Measurements from ENCODE around the gene NANOS3. TPM values are rescaled to one million over a fixed set of nuclear protein-coding genes. Genes with fewer than 3 reads are reported as not detected.
A peak's percentile ranks its signal among the peaks of the same experiment; 100 is the strongest.

The NANOS3 gene
- total and polyA plus RNA-seq, 9 of the 15 experiments (the other 6 are each of a cell fraction or from before 2014, with no cell fraction given) = not detected

DNA sequence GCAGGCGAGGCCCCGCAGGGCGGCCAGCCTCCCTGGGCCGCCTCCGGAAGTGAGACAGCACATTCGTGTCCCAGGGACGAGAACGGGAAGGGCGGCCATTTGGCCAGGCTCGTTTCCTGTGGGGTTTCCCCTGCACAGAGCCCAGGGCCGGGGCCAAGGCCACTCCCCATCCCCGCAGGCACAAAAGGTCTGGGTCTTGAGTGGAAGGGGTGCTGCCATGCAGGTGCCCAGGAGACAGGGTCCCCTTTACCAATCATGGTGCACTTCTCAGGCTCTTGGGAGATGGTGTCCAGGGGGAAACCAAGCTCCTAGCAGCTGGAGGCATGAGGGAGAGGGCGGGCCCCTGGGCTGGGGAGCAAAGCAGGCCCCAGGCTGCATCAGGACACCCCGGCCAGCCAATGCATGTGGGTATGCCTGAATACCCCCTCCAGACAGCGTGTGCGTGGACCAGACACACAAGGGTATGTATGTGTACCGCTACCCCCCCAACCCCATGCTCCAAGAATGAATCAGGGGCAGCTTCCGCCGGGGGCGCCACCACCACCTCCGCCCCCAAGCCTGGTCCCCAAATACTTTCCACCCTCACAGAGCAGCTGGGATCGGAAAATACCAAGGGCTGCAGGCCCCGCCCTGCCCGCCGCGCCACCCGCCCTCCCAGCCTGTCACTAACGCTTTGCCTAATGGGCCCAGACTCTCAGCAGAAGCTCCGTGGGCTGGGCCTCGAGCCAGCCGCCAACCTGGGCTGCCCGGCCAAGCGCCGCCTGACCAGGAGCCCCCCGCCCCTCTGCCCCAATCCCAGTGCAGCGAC lies 37.6 kb upstream of the NANOS3 start (continued):
- TF ChIP-seq RBM14 (IDR thresholded peaks at IDR 0.05; ENCODE audit: borderline replicate concordance, insufficient read depth, low read depth, low read length) = peak; percentile 67; the same call in 1 of the 2 replicates
- TF ChIP-seq EHMT2 (IDR thresholded peaks at IDR 0.05) = no peak
- TF ChIP-seq, protein P1, sequence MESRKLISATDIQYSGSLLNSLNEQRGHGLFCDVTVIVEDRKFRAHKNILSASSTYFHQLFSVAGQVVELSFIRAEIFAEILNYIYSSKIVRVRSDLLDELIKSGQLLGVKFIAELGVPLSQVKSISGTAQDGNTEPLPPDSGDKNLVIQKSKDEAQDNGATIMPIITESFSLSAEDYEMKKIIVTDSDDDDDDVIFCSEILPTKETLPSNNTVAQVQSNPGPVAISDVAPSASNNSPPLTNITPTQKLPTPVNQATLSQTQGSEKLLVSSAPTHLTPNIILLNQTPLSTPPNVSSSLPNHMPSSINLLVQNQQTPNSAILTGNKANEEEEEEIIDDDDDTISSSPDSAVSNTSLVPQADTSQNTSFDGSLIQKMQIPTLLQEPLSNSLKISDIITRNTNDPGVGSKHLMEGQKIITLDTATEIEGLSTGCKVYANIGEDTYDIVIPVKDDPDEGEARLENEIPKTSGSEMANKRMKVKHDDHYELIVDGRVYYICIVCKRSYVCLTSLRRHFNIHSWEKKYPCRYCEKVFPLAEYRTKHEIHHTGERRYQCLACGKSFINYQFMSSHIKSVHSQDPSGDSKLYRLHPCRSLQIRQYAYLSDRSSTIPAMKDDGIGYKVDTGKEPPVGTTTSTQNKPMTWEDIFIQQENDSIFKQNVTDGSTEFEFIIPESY (CRISPR knock-in tag; IDR thresholded peaks at IDR 0.05) = no peak; the same call in 1 of the 2 replicates
- TF ChIP-seq, protein P2, sequence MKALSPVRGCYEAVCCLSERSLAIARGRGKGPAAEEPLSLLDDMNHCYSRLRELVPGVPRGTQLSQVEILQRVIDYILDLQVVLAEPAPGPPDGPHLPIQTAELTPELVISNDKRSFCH (CRISPR knock-in tag; IDR thresholded peaks at IDR 0.05) = no peak
- TF ChIP-seq, protein P2 (tag; IDR thresholded peaks at IDR 0.05) = no peak
- TF ChIP-seq WHSC1 (IDR thresholded peaks at IDR 0.05; ENCODE audit: low read length) = no peak
- TF ChIP-seq HNRNPL (IDR thresholded peaks at IDR 0.05; ENCODE audit: low read depth, low read length) = peak; percentile 79
- TF ChIP-seq ZNF431 (CRISPR knock-in tag; IDR thresholded peaks at IDR 0.05) = no peak
- TF ChIP-seq SMAD1 (IDR thresholded peaks at IDR 0.05; ENCODE audit: low read depth, low read length, partially characterized antibody) = no peak
- TF ChIP-seq POLR2AphosphoS5 (IDR thresholded peaks at IDR 0.05; ENCODE audit: control insufficient read depth, insufficient read depth, low read depth, low read length) = peak; percentile 91
- no peak for TF ChIP-seq ZNF764 (CRISPR knock-in tag; IDR thresholded peaks at IDR 0.05; ENCODE audit: low read depth)
- TF ChIP-seq SREBF2 (CRISPR knock-in tag; IDR thresholded peaks at IDR 0.05) = no peak
- no peak for TF ChIP-seq ZNF3 (CRISPR knock-in tag; IDR thresholded peaks at IDR 0.05)
- TF ChIP-seq, protein P3, sequence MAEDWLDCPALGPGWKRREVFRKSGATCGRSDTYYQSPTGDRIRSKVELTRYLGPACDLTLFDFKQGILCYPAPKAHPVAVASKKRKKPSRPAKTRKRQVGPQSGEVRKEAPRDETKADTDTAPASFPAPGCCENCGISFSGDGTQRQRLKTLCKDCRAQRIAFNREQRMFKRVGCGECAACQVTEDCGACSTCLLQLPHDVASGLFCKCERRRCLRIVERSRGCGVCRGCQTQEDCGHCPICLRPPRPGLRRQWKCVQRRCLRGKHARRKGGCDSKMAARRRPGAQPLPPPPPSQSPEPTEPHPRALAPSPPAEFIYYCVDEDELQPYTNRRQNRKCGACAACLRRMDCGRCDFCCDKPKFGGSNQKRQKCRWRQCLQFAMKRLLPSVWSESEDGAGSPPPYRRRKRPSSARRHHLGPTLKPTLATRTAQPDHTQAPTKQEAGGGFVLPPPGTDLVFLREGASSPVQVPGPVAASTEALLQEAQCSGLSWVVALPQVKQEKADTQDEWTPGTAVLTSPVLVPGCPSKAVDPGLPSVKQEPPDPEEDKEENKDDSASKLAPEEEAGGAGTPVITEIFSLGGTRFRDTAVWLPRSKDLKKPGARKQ (CRISPR knock-in tag; IDR thresholded peaks at IDR 0.05) = no peak
- no peak for TF ChIP-seq CCAR2 (IDR thresholded peaks at IDR 0.05; ENCODE audit: low read depth, low read length)
- TF ChIP-seq PML (IDR thresholded peaks at IDR 0.05; ENCODE audit: low read length) = no peak
- TF ChIP-seq ZNF717 (CRISPR knock-in tag; IDR thresholded peaks at IDR 0.05) = no peak; the same call in 1 of the 2 replicates
- TF ChIP-seq ZNF586 (CRISPR knock-in tag; conservative IDR thresholded peaks at IDR 0.05) = no peak
- no peak for TF ChIP-seq BRF1 (IDR thresholded peaks at IDR 0.05; ENCODE audit: borderline replicate concordance, extremely low read depth, insufficient read length)
- TF ChIP-seq CBX2 (IDR thresholded peaks at IDR 0.05; ENCODE audit: insufficient read depth, low read length, poor library complexity, severe bottlenecking) = no peak
- TF ChIP-seq, protein P4, sequence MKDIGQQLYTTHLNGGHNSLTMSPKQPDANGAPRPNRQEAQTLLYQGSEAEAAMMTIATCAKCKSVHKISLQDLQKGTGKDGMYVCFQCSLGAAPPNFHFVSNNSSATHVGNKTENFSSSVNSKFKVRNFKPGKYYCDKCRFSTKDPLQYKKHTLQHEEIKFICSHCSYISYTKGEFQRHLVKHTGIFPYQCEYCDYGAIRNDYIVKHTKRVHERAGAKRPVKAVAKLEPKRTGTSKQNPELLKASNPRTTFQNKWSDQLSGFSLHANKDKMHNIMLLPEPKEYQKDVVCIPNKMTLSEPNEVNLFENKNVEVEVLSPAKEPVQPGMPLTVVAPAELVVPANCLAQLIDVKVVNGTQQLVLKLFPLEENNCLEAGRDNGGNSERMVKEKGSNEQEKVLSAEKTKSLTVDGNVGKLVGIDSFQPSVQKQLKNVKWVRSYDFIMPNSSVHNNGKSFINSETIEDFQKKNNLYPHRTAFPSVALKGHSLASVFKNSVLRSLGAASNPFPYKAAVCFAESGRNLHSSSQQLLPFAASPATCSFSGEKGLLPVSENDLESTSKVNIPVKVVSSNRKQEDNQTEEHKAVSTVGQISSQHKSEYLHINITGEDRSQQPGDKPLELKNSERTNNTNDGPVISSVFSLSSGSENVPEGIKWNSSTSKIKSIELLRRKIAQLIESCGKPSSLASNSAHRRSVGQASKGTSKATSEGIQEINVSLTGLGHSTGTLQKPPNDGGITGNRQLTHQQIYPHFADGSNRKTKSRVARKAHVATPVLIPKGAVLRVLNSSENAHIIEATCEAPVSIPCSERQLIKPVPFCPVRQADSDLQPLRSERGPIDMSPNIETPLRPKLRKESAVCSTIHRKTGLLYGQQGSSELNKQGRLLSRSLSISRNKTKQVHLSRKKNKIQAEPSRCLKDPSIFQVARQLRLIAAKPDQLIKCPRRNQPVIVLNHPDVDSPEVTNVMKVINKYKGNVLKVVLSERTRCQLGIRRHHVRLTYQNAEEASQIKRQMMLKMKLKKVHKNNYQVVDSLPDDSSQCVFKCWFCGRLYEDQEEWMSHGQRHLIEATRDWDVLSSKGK (CRISPR knock-in tag; IDR thresholded peaks at IDR 0.05) = no peak
